ENCODE data around the gene SASH1.

The SASH1 gene

DNA sequence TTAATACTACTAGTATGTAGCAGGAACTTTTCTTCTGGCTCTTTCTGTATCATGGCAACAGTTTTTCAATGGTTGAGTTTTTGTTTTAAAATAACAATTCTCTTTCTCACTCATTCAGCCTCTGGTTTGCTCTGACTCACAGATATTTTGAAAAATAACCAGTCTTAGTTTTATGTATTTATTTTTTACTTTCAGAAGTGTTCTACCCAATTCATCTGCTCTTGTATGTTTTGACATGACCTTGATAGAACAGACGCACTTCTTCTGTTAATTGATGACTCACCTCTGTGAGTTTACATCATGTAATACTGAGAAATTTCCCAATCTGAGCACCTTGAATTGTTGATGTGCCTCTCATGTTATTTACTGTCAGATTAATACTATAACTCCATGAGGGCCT, 178.9 kb downstream of the SASH1 start:
- no peak for DNase-seq (ENCODE audit: low read depth in 2 of 2)

DNA sequence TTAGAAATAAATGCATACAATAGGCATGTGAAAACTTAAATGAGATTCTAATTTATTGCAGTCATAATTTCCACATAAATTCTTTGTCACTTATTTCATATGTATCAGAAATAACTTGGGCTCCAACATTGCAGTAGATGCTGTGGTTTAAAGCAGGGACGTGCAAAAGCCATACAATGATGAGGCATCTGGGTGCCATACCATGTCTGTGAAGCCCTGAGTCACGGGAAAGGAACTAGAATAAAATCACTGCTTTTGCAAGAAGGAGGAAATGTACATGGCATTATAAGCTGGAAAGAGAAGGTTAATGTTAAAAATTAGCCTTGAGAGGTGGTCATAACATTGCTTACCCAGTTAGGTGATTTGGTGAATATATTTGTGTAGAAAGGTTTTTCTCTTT, 180.4 kb downstream of the SASH1 start:
- DNase-seq (ENCODE audit: low read depth in 2 of 2) = no peak

DNA sequence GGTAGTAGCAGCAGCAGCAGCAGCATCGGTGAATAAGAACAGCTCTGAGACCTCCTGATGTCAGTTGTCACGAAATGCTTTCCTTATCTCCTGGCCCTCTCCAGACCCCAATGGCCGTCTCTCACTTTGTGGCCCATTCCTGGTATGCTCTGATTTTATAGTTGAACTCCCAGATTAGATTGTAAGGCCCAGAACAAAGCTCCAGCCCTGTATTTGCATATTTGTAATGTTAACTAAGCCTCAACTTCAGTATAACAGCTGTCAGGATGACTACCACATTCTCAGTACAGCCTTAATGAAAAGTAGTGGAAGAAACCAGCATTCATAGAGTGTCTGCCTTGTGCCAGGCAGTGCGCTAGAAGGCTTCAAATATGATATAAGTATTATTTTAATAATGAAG, 180.9 kb downstream of the SASH1 start:
- no peak for DNase-seq (ENCODE audit: low read depth in 2 of 2)

DNA sequence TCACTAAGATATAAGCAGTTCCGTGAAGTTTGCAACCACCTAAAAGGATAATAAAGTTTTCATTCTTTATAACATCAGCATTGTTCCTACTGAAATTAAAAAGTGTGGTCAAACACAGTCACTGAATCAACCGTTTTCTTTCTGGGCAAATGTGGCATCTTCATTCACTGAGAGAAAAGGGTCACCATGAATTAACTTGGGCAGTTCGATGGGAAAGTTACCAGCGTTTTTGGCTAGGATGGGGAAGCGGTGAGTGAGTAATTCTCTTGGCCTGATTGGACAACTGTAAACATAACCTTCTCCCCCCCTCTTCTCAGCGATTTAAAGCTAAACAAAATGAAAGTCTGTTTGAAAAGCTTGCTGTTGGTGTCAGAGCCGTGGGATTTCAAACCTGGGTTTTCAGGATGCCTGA, 181.8 kb downstream of the SASH1 start:
- no peak for DNase-seq (ENCODE audit: low read depth in 2 of 2)

DNA sequence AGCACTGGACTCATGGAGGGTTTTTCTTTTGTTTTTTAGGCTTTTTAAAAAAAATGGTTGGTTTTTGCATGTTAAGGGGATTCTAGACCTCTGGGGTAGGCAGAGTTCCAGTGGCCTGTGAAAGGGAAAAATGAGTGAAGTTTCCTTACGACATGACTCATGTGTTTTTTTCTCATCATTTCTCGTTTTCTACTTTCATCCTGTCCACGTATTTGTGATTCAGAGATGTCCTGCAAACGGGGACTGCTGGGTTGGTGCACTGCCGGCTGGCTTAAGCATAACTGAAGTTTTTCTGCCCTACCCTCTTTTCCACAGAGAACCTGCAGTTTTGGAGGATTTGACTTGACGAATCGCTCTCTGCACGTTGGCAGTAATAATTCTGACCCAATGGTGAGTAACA, 182.3 kb downstream of the SASH1 start:
- DNase-seq (ENCODE audit: low read depth in 2 of 2) = no peak

DNA sequence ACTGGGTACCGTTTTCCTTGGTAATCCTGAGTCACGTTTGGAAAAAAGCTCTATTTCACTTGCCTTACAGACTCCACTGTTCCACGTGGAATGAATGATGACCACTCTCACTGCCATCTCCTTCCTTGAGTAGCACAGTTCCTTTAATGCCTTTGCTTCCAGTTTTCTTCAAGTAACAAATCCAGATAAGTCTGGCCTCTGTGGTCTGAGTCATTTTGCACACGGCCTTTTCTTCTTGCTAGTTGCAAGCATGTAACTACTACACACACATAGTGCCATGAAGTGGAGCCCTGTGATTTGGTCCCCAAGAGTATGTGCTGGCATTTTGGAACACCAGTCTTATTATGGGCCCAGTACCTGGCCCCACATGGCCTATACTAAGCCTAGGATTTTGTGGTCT, 182.8 kb downstream of the SASH1 start:
- no peak for DNase-seq (ENCODE audit: low read depth in 2 of 2)

DNA sequence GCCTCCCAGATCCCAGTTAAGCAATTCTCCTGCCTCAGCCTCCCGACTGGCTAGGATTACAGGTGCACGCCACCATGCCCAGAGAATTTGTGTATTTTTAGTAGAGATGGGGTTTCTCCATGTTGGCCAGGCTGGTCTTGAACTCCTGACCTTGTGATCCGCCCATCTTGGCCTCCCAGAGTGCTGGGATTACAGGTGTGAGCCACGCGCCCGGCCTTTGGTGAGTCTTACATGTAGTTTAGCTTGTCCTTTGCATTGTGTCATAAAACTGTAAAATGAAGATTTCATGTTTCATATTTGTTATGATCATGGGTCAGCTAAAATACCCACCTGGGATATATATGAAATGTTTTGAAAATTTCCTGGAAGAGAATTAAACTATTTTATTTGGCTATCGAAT, 183.5 kb downstream of the SASH1 start:
- DNase-seq (ENCODE audit: low read depth in 2 of 2) = no peak

DNA sequence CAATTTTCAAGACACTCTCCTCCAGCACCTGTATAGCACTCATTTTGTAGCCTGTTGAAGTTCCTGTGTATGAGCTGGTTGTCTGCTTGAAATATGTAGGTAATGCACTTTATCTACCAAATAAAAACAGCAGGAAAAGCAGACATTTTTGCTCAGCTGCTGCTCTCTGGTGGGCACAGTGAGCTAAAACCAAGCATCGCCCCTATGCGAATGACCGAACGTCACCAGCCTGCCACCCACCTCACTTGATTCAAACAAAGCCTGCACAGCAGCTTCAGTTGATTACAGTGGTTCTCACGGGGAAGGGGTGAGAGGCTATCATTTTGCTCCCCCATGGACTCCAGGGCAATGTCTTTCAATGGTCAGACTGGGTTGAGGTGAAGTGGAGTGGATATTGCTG, 185.7 kb downstream of the SASH1 start:
- no peak for DNase-seq (ENCODE audit: low read depth in 2 of 2)

DNA sequence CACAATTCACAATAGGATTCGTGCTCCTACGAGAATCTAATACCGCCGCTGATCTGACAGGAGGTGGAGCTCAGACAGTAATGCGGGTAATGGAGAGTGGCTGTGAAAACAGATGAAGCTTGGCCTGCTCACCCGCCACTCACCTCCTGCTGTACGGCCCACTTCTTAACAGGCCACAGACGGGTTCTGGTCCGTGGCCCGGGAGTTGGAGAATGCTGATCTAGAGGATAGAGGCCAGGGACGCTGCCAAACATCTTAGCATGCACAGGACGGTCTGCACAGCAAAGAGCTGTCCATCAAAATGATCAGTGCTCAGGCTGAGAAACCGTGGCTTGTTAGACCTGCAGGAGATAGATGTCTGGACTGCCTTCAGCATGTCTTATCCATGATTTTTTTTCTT, 186.4 kb downstream of the SASH1 start:
- no peak for DNase-seq (ENCODE audit: low read depth in 2 of 2)

DNA sequence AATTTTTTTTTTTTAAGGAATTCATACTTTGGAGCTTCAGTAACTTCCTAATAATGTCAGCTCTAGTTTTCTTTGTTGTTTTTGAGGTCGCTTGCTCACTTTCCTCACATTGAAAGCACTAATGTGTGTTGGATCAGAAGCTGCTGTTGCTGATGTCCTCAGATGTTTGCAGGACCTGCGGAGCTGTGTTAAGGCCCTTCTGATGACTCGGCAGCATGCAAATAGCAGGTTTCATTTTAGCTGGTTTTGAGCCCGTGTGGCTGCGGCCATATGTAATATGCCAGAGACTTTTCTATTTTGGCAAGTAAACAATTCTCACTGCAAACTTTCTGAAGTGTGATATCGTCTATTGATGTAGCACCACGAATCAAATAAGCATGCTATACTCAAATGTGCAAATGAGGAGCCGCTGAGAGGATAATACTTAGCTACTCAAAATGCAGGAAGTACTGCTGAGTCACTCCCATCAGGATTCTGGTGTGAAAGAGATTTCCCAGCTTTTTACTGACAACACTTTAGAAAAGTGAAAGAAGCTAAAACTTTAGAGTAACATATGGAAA, 187.8 kb downstream of the SASH1 start:
- DNase-seq (ENCODE audit: low read depth in 2 of 2) = no peak

DNA sequence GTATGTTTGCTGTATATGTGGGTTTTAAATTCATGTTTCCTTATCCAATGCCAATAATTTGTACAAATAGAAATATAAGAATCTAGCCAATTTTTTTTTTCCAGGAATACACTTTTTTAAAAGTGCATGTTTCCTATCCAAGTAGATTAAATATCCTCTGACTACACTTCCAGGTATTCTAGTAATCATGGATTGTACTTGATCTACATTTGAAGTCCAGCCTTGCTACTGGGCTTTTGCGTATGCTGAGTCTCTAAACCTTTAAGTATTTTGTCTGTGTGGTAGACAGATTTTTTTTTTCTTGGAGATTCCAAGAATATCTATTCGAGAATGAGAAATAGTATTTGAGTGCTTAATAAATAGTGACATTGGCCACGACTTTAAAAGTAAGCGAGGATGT, 188.3 kb downstream of the SASH1 start:
- no peak for DNase-seq (ENCODE audit: low read depth in 2 of 2)

DNA sequence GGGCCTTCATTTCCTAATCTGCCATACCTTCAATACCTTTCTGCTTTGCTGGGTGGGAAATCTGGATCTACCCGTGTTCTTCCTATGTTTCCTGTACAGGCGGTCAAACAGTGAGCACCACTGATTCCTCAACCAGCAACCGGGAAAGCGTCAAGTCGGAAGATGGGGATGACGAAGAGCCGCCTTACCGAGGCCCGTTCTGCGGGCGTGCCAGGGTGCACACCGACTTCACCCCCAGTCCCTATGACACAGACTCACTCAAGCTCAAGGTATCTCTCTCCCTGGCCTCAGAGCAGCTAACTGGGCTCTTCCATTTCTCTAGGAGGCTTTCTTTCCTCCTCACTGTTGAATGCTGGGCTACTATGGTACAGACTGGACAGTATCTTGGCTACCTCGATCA, 190.1 kb downstream of the SASH1 start:
- no peak for DNase-seq (ENCODE audit: low read depth in 2 of 2)

DNA sequence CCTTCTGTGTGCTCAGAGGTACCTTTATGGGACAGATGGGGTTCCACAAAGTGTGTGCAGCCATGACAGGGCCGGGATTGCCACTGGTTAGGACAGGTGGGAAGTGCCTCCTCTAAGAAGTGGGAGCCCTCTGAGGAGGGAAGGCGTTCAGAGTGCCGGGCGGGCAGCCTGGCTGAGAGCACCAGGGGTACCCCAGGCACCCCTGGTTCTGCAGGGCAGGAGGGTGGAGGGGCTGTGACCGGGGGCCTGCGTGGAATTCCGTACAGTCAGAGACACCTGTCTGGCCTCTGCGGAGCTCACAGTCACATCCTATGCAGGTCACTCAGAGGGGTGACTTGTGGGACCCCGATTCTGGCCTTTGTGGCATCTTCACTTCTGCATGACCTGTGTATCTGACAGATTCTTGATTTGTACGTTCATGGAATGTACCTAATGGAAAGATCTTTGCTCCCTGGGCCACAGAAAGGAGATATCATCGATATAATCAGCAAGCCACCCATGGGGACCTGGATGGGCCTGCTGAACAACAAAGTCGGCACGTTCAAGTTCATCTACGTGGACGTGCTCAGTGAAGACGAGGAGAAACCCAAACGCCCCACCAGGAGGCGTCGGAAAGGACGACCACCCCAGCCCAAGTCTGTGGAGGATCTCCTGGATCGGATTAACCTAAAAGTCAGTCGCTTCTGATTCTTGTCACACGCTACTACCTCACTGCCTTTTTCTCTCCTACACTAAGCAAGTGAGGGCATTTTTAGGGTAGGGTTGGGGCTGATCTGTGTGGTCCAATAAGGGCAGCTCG, 190.9 kb downstream of the SASH1 start:
- no peak for DNase-seq (ENCODE audit: low read depth in 2 of 2)

DNA sequence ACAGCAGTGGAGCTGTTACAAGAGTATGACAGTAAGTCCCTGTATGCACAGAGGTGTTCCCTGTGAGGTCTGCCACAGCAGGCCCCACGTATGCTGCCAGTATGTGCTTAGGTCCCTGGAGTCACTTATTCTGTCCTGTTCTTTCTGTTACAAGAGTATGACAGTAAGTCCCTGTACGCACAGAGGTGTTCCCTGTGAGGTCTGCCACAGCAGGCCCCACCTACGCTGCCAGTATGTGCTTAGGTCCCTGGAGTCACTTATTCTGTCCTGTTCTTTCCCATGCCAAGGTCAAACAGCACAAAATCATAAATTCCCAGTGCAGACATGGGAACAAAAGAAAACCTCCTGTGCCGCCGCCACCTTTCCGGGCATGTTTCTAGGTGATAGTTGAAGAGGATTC, 192.2 kb downstream of the SASH1 start:
- no peak for DNase-seq (ENCODE audit: low read depth in 2 of 2)

DNA sequence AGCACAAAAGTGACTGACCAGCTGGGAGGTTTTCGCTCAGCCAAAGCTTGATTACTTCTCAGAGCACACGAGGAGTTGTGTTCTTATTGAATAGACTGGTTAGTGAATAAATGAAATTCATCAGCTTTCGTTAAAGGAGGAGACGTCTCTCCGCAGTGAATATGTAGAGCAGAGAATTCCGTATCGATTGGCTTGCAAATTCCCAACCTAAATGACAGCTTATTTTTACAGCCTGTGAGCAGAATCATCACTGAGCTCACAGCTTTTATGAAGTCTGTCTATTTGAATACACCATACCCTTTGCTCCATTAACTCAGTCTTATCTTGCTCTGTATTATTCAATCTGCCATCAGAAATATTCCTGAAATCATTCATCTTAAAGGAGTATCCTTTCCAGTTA, 192.7 kb downstream of the SASH1 start:
- DNase-seq (ENCODE audit: low read depth in 2 of 2) = no peak

DNA sequence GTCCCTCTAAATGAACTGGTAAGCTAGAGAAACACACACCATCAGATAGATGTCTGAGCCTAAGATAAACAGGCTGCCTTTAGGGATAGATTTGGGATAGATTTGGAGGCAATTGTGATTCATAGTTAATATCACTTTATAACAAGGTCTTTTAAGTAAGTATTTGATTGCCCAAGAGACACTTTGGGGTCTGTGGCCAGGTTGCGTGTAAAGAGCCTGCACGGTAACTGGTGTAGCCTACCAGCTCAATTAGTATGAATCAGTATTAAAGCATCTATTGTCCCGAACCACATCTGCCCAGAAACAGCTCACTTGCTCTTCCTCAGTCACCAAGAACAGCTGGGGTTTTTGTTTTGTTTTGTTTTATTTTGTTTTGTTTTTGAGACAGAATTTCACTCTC, 193.3 kb downstream of the SASH1 start:
- no peak for DNase-seq (ENCODE audit: low read depth in 2 of 2)

DNA sequence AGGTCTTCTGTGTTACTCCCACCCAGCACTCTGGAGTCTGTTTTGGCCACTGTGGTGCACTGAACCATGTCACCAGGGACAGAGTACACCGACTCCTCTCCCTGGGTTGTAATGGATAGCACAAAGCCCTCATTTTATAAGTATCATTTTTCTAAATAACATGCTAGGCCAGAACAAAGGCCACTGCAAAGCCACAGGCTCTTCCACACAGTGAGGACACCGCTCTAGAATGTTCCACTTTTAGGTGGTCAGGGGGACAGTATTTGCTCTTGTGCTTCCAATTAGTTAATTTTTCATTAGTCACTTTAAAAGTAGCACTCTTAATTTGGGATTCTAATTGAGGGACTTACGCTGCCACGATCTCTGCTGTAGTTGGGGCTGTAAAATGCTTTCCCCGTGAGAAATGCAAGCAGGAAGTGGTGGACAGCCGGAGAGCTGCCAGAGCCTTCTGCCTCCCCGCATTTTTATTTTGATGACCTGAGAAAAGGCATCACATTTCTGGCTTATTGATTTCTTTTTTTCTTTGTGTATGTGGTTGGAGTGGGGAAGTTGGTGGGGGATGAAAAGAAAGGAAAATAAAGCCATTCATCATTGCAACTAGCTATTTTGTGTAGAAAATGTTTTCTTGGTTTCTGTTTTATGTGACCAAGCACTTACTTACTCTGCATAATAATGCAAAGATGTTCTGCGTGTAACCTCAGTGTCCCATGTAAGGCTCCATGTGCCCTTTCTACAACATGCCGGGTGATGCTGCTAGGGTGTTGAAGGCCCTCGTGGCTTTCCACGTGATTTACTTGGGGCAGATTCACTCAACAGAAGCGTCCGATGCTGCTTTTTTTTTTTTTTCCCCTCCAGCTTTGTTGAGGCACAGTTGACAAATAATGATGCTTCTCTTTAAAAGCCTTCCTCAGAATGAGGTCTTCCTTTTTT, 195.9 kb downstream of the SASH1 start:
- DNase-seq (ENCODE audit: low read depth in 2 of 2) = no peak

DNA sequence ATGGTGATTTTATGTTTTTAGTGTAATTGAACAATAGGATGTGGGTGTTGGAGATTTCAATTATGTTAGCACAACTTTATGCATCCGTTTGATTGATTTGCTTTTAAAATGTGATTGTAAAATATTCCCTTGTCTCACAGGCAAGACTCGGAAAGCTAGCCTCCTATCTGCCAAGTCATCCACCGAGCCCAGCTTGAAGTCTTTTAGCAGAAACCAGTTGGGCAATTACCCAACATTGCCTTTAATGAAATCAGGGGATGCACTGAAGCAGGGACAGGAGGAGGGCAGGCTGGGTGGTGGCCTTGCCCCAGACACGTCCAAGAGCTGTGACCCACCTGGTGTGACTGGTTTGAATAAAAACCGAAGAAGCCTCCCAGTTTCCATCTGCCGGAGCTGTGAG, 200.9 kb downstream of the SASH1 start:
- no peak for DNase-seq (ENCODE audit: low read depth in 2 of 2)

DNA sequence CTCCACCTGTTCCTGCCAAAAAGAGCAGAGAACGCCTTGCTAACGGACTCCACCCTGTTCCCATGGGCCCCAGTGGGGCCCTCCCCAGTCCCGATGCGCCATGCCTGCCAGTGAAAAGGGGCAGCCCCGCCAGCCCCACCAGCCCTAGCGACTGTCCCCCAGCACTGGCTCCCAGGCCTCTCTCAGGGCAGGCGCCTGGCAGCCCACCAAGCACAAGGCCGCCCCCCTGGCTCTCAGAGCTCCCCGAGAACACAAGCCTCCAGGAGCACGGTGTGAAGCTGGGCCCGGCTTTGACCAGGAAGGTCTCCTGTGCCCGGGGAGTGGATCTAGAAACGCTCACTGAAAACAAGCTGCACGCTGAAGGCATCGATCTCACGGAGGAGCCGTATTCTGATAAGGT, 201.8 kb downstream of the SASH1 start:
- no peak for DNase-seq (ENCODE audit: low read depth in 2 of 2)

DNA sequence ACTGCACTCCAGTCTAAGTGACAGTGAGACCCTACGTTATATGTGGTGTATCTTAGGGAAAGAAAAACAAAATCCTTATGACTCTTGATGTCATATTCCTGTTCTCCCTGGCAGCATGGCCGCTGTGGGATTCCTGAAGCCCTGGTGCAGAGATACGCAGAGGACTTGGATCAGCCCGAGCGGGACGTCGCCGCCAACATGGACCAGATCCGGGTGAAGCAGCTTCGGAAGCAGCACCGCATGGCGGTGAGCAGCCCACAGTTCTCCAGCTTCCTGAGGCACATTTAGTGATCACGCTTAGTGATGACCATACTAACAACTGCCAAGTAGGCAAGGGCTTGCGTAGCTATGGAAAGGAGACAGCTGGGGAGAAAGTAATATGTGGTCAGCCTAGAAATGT, 203.3 kb downstream of the SASH1 start:
- no peak for DNase-seq (ENCODE audit: low read depth in 2 of 2)

DNA sequence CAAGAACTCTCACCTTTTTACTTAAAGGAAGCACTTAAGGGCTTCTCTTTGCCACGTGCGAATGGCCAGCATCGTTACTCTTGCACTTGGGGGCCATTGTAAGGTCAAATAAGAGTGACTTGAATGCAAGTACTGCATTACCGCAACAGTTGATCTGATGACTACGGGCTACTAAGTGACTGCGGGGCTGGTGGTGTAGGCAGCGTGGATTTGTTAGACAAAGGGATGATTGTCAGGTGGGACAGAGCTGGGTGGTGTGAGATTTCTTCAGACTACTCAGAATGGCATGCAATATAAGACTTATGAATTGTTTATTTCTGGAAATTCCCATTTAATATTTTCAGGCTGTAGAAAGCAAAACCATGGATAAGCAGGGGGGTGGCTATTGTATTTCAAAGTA, 204.5 kb downstream of the SASH1 start:
- DNase-seq (ENCODE audit: low read depth in 2 of 2) = no peak

DNA sequence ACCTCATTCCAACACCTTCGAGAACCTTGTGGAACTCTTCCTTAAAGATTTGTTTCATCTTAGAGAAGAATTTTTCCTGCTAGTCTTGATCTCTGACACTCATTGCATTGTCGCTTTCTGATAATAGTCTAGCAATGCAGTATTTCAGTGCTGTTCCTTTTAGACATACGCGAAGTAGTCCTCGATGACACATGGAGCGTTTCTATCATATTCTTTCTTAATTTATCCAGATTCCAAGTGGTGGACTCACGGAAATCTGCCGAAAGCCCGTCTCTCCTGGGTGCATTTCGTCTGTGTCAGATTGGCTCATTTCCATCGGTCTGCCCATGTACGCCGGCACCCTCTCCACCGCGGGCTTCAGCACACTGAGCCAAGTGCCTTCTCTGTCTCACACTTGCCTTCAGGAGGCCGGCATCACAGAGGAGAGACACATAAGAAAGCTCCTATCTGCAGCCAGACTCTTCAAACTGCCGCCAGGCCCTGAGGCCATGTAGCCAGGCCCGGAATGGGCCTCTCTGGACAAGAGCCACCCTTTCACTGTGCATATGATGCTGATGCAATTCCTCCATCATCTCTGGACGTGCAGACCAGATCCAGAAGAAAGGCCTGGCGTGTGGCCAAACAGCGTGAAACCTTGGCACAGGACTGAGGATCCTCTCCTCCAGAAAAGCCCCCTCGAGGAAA, 205.6 kb downstream of the SASH1 start:
- DNase-seq (ENCODE audit: low read depth in 2 of 2) = no peak

All from stimulated activated CD4-positive, alpha-beta T cell treated with anti-CD3 and anti-CD28 coated beads, Interleukin-15, amount 100 ng/mL, for 48 hours (primary cell).